Thyroid gland (tissue), 4 donors: ENCODE measurements around the gene B3GNT7. TPM values are rescaled to one million over a fixed set of nuclear protein-coding genes. Genes with fewer than 3 reads are reported as not detected.

Experiments used
- DNase-seq, 2 donors: peaks; one replicate each; pipeline ENCODE4 v3.0.0-alpha.2; 2019
- H3K27ac ChIP-seq, 3 donors: fragments of 200-600 bp; sonication (generic); 1 replicate in 2 of 3; 2 replicates in 1 of 3; pipeline ENCODE4 v1.5.1; 2016 to 2019; ENCODE audit warnings: mild to moderate bottlenecking in 1 of 3, moderate library complexity in 1 of 3
- H3K27me3 ChIP-seq: fragments of 200-600 bp; sonication (generic); one replicate; pipeline ENCODE4 v1.5.1; 2019
- H3K36me3 ChIP-seq, 2 donors: fragments of 200-600 bp; sonication (generic); one replicate each; pipeline ENCODE4 v1.5.1; 2016 to 2019
- H3K4me1 ChIP-seq, 2 donors: fragments of 200-600 bp; sonication (generic); one replicate each; pipeline ENCODE4 v1.5.1; 2017 to 2019
- H3K4me3 ChIP-seq, 3 donors: fragments of 200-600 bp; sonication (generic); replicated peaks in 1 of 3; 1 replicate in 2 of 3; 2 replicates in 1 of 3; pipeline ENCODE4 v1.5.1; 2016; ENCODE audit warnings: mild to moderate bottlenecking in 1 of 3
- H3K9me3 ChIP-seq: fragments of 200-600 bp; sonication (generic); one replicate; pipeline ENCODE4 v1.5.1; 2017
- CTCF ChIP-seq, 6 experiments: fragments of 200-600 bp in 3 of 6; fragments of 450-650 bp in 3 of 6; sonication (generic) in 3 of 6; IDR thresholded peaks; one replicate each; pipeline ENCODE4 v1.5.1; 2016 to 2019; ENCODE audit warnings: antibody characterized with exemption in 6 of 6, mild to moderate bottlenecking in 2 of 6, inconsistent platforms in 1 of 6, moderate library complexity in 1 of 6
- POLR2A ChIP-seq, 2 donors: fragments of 450-650 bp; IDR thresholded peaks; one replicate each; pipeline ENCODE4 v1.6.1; 2017; ENCODE audit warnings: antibody characterized with exemption in 2 of 2, mild to moderate bottlenecking in 2 of 2, moderate library complexity in 1 of 2
- WGBS, 2 donors: methylation state at CpG; one replicate each; pipeline ENCODE4 v1.1.5; 2017; 5-methylcytosine and 5-hydroxymethylcytosine counted together
- intact Hi-C: fragments of 100-400 bp; cut with DNase I; formaldehyde crosslinking; loops from one replicate; pipeline ENCODE4 v1.15.1; 2023
- total RNA-seq, 4 donors: library from RNA; depleted of rRNA; stranded (reverse); fragments of >200 nt; gene quantifications; one replicate each; pipeline ENCODE4 v1.2.3, GENCODE V29; 2016

Gene B3GNT7
- total RNA-seq, 4 donors from 2014 or later, result 6.5 to 19.2 (median 7.8) TPM

DNA sequence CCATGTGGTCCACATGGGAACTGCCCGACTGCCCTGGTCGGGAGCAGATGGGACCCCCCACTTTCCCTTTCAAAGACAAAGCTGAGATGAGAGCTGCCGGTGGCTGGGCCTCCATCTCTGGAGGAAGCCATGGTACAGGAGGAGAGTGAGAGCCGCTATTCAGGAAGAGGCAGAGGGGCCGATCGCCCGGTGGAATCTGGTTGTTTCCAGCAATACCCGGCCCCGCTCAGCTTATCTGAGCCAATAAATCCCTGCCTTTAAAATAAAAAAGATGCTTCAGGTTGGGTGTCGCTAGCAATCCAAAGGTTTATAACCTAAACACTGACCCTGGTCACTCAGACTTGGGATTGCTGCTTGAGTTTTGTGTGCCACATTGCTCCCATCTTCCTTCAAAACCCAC is 15.2 kb upstream of the B3GNT7 start:
- no peak for TF ChIP-seq POLR2A (IDR thresholded peaks at IDR 0.05)
- no peak for TF ChIP-seq CTCF (IDR thresholded peaks at IDR 0.05)
- H3K4me1 ChIP-seq, result no peaks in the 10 kb centered on the region
- H3K27me3 ChIP-seq, result no peaks in the 10 kb centered on the region
- 90 to 96% methylated on average over 10 of the region's 10 CpGs for WGBS, 2 donors
- no peak for DNase-seq
- no peak overlapping the region for H3K4me3 ChIP-seq
- H3K36me3 ChIP-seq, result no peaks in the 10 kb centered on the region
- intact Hi-C loops, result no loop called here
- no peaks in the 10 kb centered on the region for H3K9me3 ChIP-seq
- H3K27ac ChIP-seq, result no peak overlapping the region

GRCh38 chr2:231380991-231381847 is 14.3 kb upstream of the B3GNT7 start:
- Histone ChIP-seq H3K4me1 (no peaks in the 10 kb centered on the region), H3K27ac (no peak overlapping the region), H3K36me3 (no peaks in the 10 kb centered on the region), H3K27me3 (no peaks in the 10 kb centered on the region), H3K4me3 (no peak overlapping the region), H3K9me3 (no peaks in the 10 kb centered on the region)
- no peak for DNase-seq
- intact Hi-C loops, result no loop called here
- TF ChIP-seq POLR2A (IDR thresholded peaks at IDR 0.05) (no peak), CTCF (IDR thresholded peaks at IDR 0.05) (no peak)
- WGBS, 2 donors, result 89 to 91% methylated on average over 5 of the region's 5 CpGs

DNA sequence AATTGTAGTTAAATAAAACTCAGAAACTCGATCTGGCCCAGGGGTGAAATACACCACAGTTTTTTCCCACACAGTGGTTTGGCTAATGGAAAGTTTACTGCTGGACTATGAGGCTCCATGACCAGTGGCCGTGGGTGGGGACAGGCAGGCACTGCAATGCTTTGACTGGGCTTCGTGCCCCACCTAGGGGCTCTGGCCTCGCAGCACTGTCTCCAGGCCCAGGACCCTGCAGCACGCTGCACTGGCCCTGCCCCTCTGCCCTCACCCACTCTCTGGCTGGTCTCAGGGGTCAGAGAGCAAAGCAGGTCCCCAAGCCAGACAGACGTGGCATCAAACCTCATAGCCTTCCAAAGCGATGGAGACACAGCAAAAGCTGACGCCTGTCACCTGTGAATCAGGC is 13.4 kb upstream of the B3GNT7 start:
- no peak for TF ChIP-seq CTCF (IDR thresholded peaks at IDR 0.05)
- TF ChIP-seq POLR2A (IDR thresholded peaks at IDR 0.05), result no peak
- intact Hi-C loops, result no loop called here
- 84 to 89% methylated on average over 8 of the region's 8 CpGs for WGBS, 2 donors
- H3K27me3 ChIP-seq, result no peaks in the 10 kb centered on the region
- H3K4me1 ChIP-seq, result no peaks in the 10 kb centered on the region
- H3K27ac ChIP-seq, result no peak overlapping the region
- no peaks in the 10 kb centered on the region for H3K36me3 ChIP-seq
- no peak for DNase-seq
- no peaks in the 10 kb centered on the region for H3K9me3 ChIP-seq
- H3K4me3 ChIP-seq, result no peak overlapping the region

DNA sequence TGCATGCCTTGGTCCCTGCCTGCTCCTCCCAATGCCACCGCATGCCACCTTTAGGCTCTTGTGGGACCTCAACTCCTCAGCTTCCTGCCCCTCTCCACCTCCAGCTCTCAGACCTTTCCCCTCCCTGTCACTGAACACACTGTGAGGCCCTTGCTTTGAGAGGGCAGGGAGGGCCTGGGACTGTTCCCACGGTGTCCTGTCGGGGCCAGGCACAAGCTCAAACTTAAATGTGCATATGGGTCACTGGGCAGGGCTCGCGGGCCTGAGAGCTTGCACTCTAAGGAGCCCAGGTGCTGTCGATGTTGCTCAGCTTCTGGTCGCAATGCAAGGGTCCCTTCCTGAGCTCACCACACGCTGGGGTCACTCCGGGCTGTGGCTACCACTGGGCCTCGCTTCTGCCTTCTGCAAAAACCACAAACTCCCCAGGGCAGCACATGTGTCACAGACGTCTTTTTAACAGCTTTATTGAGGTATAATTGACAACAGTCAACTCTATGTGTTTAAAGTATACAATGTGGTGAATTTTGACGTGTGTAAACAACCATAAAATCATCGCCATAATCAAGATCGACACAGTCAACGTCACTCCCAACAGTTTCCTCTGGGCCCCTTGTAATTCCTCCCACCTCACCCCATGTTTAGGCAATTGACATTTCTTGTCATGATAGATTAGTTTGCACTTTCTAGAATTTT is 11.9 kb upstream of the B3GNT7 start:
- no peak for TF ChIP-seq CTCF (IDR thresholded peaks at IDR 0.05)
- no peak for TF ChIP-seq POLR2A (IDR thresholded peaks at IDR 0.05)
- WGBS, 2 donors, result 62 to 75% methylated on average over 15 of the region's 15 CpGs
- H3K9me3 ChIP-seq, result no peaks in the 10 kb centered on the region
- intact Hi-C loops, result no loop called here
- no peaks in the 10 kb centered on the region for H3K27me3 ChIP-seq
- H3K27ac ChIP-seq, result no peak overlapping the region
- no peak overlapping the region for H3K4me3 ChIP-seq
- no peaks in the 10 kb centered on the region for H3K36me3 ChIP-seq
- H3K4me1 ChIP-seq, result no peaks in the 10 kb centered on the region
- no peak for DNase-seq

DNA sequence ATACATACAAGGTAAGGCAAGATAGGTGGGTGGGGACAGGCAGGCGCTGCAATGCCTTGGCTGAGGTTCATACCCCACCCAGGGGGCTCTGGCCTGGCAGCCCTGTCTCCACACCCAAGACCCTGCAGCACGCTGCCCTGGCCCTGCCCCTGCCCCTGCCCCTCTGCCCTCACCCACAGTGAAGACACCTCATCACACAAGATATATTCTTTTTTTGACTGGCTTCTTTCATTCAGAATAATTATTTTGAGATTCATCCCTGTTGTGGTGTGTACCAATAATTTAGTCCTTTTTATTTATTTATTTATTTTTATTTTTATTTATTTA is 11.4 kb upstream of the B3GNT7 start:
- no peaks in the 10 kb centered on the region for H3K9me3 ChIP-seq
- H3K27ac ChIP-seq, result no peak overlapping the region
- intact Hi-C loops, result no loop called here
- no peaks in the 10 kb centered on the region for H3K36me3 ChIP-seq
- no peak overlapping the region for H3K4me3 ChIP-seq
- no peak for DNase-seq
- no peaks in the 10 kb centered on the region for H3K4me1 ChIP-seq
- TF ChIP-seq POLR2A (IDR thresholded peaks at IDR 0.05) (no peak), CTCF (IDR thresholded peaks at IDR 0.05) (no peak)
- 95 to 100% methylated on average over 2 of the region's 2 CpGs for WGBS, 2 donors
- H3K27me3 ChIP-seq, result no peaks in the 10 kb centered on the region
